Right renal cortex interstitium (tissue), 3 donors: ENCODE results near the gene HPX. TPM values are rescaled to one million over a fixed set of nuclear protein-coding genes. Genes with fewer than 3 reads are reported as not detected.
A peak's percentile ranks its signal among the peaks of the same experiment; 100 is the strongest.

Source experiments
- DNase-seq, 3 donors: peaks; one replicate each; pipeline ENCODE4 v3.0.0-alpha.2; 2013; ENCODE audit warnings: low read depth in 3 of 3, low spot score in 2 of 3
- polyA plus RNA-seq, 3 donors: library from polyadenylated mRNA; unstranded; fragments of 120-200 nt; gene quantifications; one replicate each; pipeline ENCODE4 v1.2.1, GENCODE V29; 2013; ENCODE audit not compliant: insufficient read length in 3 of 3

Gene HPX
- polyA plus RNA-seq, 3 donors, result 1.6 to 2.2 (median 2.2) TPM

GRCh38 chr11:6468712-6469495, 28.1 kb upstream of the HPX start:
- peak; percentile 83 to 92 (median 88) for DNase-seq

DNA sequence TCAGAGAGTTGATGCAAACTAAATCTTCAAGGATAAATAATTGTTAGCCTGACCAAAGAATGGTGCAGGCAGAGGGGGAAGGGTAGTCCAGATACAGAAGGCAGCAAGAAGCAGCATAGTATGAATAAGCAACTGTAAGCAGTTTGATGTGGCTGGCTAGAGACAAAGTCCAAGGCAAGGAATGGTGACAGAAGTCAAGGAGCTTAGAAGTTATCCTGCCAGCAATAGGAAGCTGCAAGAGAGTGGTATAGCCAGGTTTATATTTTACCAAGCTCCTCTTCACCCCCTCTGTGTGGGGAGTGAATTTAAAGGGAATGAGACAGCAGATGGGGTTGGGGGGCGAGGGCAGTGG, 18.3 kb upstream of the HPX start:
- no peak for DNase-seq

- DNase-seq, result no peak
Measured at GRCh38 chr11:6458352-6459098, 17.7 kb upstream of the HPX start.

DNA sequence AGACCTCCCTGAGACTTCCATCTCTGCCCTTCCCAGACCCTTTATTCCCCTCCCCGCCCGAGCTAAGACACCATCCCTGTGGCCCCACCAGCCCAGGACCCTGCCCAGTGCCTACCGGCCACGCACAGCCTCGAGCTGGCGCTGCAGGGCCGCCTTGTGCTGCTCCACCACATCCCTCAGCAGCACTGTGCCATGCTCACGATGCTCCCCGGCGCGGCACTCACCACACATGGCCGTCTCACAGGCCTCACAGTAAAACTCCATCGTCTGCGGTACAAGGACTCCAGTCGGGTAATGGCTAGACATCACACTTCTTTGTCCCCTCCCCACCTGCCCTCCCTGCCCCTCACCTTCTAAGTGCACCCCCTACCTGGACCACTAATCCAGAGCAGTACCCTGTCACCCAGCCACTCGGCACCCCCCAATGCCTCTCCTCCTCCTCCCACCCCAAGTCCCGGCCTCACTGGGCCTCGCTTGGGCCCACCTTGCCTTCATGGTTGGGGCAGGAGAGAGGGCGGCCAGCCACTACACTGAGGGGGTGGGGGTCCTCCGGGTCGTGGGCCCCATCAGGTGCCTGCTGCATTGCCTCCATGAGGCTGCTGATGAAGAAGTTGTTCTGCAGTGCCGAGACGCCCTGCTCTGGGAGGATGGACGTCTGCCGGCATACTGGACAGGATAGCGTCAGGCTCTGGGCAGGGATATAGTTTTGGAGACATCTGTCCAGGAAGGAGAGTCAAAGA, 17.0 kb upstream of the HPX start:
- DNase-seq, result no peak

DNA sequence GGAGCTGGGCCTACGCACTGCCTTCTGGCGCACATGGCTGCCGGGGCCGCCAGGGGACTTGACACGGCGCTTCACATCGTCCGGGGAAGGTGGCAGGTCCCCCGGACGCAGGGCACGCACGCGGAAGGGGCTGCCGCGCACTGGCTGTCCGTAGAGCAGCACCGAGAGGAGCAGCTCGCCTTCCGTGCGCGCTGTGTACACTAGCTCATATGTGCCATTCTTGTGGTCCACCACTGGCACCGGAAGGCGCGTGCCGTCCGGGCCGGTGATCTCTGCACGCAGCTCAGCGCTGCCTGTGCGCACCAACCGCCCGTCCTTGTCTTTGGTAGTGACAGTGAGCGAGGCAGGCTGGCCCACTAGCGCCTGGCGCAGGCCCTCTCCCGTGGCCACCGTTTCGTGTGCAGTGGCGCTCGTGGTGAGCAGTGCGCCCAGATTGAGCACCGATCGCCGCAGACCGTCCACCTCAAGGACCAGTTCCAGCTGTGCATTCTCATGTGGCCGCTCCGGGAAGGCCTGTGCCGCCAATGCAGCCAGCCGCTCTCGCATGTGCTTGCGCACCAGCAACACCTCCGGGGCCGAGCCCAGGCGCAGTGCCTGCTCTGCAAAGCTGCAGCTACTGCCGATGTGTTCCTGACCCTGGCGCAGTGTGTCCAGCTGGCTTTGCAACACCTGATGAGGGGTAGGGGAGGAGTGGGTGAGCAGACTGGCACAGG, 15.7 kb upstream of the HPX start:
- DNase-seq, result no peak

- no peak for DNase-seq
Measured at GRCh38 chr11:6455070-6455469, 14.3 kb upstream of the HPX start.

GRCh38 chr11:6453152-6453551, 12.4 kb upstream of the HPX start:
- DNase-seq, result no peak

GRCh38 chr11:6452219-6452618, 11.4 kb upstream of the HPX start:
- DNase-seq, result no peak

DNA sequence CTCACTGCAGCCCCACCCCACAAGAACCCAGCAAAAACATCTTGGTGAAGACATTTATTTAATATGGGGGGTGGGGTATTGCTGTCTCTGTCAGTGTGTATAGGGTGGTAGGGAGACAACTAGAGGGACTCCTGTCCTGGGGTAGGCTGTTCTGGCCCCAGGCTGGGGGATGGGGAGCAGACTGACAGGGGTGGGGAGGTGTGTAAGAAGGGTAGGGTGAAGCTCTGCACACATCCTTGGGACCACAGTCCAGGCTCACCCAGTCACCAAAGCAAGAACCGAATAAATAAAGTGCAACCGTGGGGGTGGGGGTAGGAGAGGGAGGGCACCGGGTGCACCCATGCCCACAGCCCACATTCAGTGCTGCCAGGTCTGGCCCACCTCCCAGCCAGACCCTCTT, 7.8 kb upstream of the HPX start:
- DNase-seq, result no peak

GRCh38 chr11:6443269-6444003, 2.6 kb upstream of the HPX start:
- no peak for DNase-seq

- DNase-seq, result no peak
Measured at GRCh38 chr11:6442441-6442840, 1.7 kb upstream of the HPX start.

- DNase-seq, result no peak
Measured at GRCh38 chr11:6438979-6439571, 1.7 kb downstream of the HPX start.

- DNase-seq, result no peak
Measured at GRCh38 chr11:6437993-6438392, 2.8 kb downstream of the HPX start.

GRCh38 chr11:6437423-6437822, 3.4 kb downstream of the HPX start:
- no peak for DNase-seq

GRCh38 chr11:6433998-6434660, 6.7 kb downstream of the HPX start:
- no peak for DNase-seq

- DNase-seq, result no peak
Measured at GRCh38 chr11:6431861-6432260, 8.9 kb downstream of the HPX start.

DNA sequence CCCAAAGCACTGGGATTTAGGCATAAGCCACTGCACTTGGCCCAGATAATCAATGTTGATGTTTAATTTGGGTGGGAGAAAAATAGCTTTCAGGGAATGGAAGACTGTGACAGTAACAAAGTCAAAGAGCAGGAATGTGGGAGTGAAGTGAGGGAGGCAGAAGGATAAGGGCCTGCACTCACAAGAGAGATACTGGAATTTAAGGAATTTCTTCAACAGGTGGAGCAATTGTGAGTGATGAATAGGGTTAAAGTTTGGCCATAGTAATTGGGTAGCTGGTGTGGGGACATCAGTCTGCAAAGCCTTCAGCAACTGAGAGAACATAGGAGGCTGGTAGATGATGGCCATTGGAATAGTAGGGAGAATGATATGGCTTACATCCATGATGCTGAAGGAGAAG, 13.3 kb downstream of the HPX start:
- no peak for DNase-seq

GRCh38 chr11:6420677-6421076, 20.1 kb downstream of the HPX start:
- no peak for DNase-seq

DNA sequence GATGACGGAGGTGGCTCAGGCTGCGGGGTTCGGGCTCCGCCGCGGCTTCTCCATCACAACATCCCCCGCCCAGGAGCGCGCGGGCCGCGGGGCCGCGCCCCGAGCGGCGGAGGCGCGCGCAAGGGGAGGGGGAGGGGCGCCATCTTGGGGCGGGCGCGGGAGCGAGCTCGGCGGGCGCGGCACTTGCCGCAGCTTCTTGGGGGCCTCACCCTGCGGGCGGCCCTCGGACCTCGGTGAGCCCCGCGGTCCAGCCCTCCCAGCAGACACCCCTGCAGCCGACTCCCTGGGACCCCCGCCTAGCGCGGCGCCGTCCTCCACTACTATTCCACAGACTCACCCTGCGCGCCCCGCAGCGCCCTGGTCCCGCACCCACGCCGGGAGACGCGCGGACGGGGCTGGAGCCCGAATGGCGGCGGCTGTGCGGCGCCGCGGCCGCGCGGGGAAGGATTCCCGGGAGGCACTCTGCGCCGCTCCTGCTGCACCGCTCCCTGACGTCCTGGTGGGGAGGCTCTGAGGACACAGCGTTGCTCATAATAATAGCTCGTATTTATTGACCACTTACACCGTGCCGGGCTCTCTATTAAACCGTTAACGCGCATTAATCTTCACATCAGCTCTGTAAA, 21.7 kb downstream of the HPX start, which contains the start of gene APBB1:
Gene APBB1 (minus strand): TSS at position 86 of the 623 bp plus-strand sequence. CDS start 7,747 bp downstream, outside the sequence.
- DNase-seq, result no peak
